Measurements from ENCODE around the gene TNFRSF14. TPM values are rescaled to one million over a fixed set of nuclear protein-coding genes. Genes with fewer than 3 reads are reported as not detected.

The TNFRSF14 gene
- total RNA-seq, 3 donors from 2014 or later (not counting 1 experiment from before 2014, with no cell fraction given) = 228 to 266 (median 262) TPM

- peaks cover 24 to 43% of the 10 kb centered on the region in 2 donors for H3K4me1 Mint-ChIP-seq
- H3K4me1 ChIP-seq (ENCODE audit: control insufficient read depth, insufficient read depth, low read length) = peaks cover 69% of the 10 kb centered on the region
- WGBS (ENCODE audit: insufficient coverage) = under 1% methylated on average over 103 of the region's 107 CpGs
Observed at GRCh38 chr1:2525920-2526823, 30.0 kb upstream of the TNFRSF14 start, which contains the start of gene PANK4. Gene PANK4 (minus strand): TSS chr1:2526596. CDS start chr1:2526587, 9 bp downstream.

GRCh38 chr1:2526824-2527555 lies 29.2 kb upstream of the TNFRSF14 start:
- ATAC-seq (no peak), DNase-seq (peak in 1 of 2 donors; percentile 61)
- Mint-ChIP-seq H3K4me1 (peaks cover 24 to 40% of the 10 kb centered on the region in 2 donors), H3K9me3 (no peaks in the 10 kb centered on the region), H3K4me3 (peak overlapping the region; percentile 97), H3K36me3 (no peaks in the 10 kb centered on the region), H3K27ac (peak overlapping the region; percentile 89 to 93), H3K27me3 (ENCODE audit: low read depth in 2 of 2) (peaks cover 0 to 13% of the 10 kb centered on the region in 2 donors)
- Histone ChIP-seq H3K36me3 (ENCODE audit: control insufficient read depth, insufficient read depth, low read length) (peaks cover 3% of the 10 kb centered on the region), H3K9me3 (ENCODE audit: control insufficient read depth, insufficient read depth, low read length) (no peaks in the 10 kb centered on the region), H3K27me3 (ENCODE audit: control insufficient read depth, insufficient read depth, low read length) (peaks cover 30% of the 10 kb centered on the region), H3K4me1 (ENCODE audit: control insufficient read depth, insufficient read depth, low read length) (peaks cover 69% of the 10 kb centered on the region), H3K27ac (ENCODE audit: low read length) (peak overlapping the region; percentile 23), H3K4me3 (ENCODE audit: low read length) (peak overlapping the region; percentile 46)
- 46% methylated on average over 20 of the region's 20 CpGs for WGBS (ENCODE audit: insufficient coverage)
- TF ChIP-seq CTCF (IDR thresholded peaks at IDR 0.05) = no peak
- intact Hi-C loops (cut with micrococcal nuclease) = loop anchor here (1.0 to 5.0 kb wide), 2 partner anchors 20 to 60 kb away; partner anchors contain the start of gene PRXL2B

More at GRCh38 chr1:2525920-2526823, 30.0 kb upstream of the TNFRSF14 start, which contains the start of gene PANK4:
- peaks cover 21% of the 10 kb centered on the region for H3K27me3 ChIP-seq (ENCODE audit: control insufficient read depth, insufficient read depth, low read length)
- Mint-ChIP-seq H3K36me3 (no peaks in the 10 kb centered on the region), H3K27me3 (ENCODE audit: low read depth in 2 of 2) (peaks cover 0 to 9% of the 10 kb centered on the region in 2 donors), H3K27ac (peak within 1 kb of the TSS; percentile 89 to 93), H3K4me3 (peak within 1 kb of the TSS; percentile 97), H3K9me3 (no peaks in the 10 kb centered on the region)
- intact Hi-C loops (cut with micrococcal nuclease) = loop anchor here (1.0 to 5.0 kb wide), 2 partner anchors 21 to 61 kb away; partner anchors contain the start of gene PRXL2B
- peak within 1 kb of the TSS; percentile 72 for H3K4me3 ChIP-seq (ENCODE audit: low read length)
- ATAC-seq = peak; percentile 91 to 98 (median 93)
- H3K27ac ChIP-seq (ENCODE audit: low read length) = peak within 1 kb of the TSS; percentile 62
- TF ChIP-seq CTCF (IDR thresholded peaks at IDR 0.05) = no peak
- H3K9me3 ChIP-seq (ENCODE audit: control insufficient read depth, insufficient read depth, low read length) = no peaks in the 10 kb centered on the region
- DNase-seq = peak; percentile 88 to 95
- H3K36me3 ChIP-seq (ENCODE audit: control insufficient read depth, insufficient read depth, low read length) = peaks cover 8% of the 10 kb centered on the region

- Mint-ChIP-seq H3K36me3 (no peaks in the 10 kb centered on the region), H3K27me3 (ENCODE audit: low read depth in 2 of 2) (peaks cover 0 to 13% of the 10 kb centered on the region in 2 donors), H3K4me3 (no peak overlapping the region), H3K9me3 (no peaks in the 10 kb centered on the region), H3K4me1 (peaks cover 24 to 38% of the 10 kb centered on the region in 2 donors), H3K27ac (no peak overlapping the region)
- WGBS (ENCODE audit: insufficient coverage) = 99% methylated on average over 4 of the region's 4 CpGs
- peaks cover 34% of the 10 kb centered on the region for H3K27me3 ChIP-seq (ENCODE audit: control insufficient read depth, insufficient read depth, low read length)
- no peak for TF ChIP-seq CTCF (IDR thresholded peaks at IDR 0.05)
- H3K36me3 ChIP-seq (ENCODE audit: control insufficient read depth, insufficient read depth, low read length) = peaks cover 3% of the 10 kb centered on the region
- DNase-seq (no peak), ATAC-seq (no peak)
- no peaks in the 10 kb centered on the region for H3K9me3 ChIP-seq (ENCODE audit: control insufficient read depth, insufficient read depth, low read length)
- no peak overlapping the region for H3K4me3 ChIP-seq (ENCODE audit: low read length)
- intact Hi-C loops (cut with micrococcal nuclease) = loop anchor here (5.0 kb wide), 1 partner anchor 60 kb away; the partner anchor contains the start of gene PRXL2B
- peaks cover 69% of the 10 kb centered on the region for H3K4me1 ChIP-seq (ENCODE audit: control insufficient read depth, insufficient read depth, low read length)
- no peak overlapping the region for H3K27ac ChIP-seq (ENCODE audit: low read length)
Observed at GRCh38 chr1:2527556-2527860, 28.7 kb upstream of the TNFRSF14 start.
